C4-2B (cell line): ENCODE measurements around the gene PTPRN.

ENCODE experiments used
- CTCF ChIP-seq: fragments of 450-650 bp; conservative IDR thresholded peaks from 2 replicates; pipeline ENCODE4 v1.5.1; 2017; ENCODE audit warnings: mild to moderate bottlenecking
- ZFX ChIP-seq: fragments of 450-650 bp; IDR thresholded peaks from 2 replicates; pipeline ENCODE4 v1.6.1; 2017

DNA sequence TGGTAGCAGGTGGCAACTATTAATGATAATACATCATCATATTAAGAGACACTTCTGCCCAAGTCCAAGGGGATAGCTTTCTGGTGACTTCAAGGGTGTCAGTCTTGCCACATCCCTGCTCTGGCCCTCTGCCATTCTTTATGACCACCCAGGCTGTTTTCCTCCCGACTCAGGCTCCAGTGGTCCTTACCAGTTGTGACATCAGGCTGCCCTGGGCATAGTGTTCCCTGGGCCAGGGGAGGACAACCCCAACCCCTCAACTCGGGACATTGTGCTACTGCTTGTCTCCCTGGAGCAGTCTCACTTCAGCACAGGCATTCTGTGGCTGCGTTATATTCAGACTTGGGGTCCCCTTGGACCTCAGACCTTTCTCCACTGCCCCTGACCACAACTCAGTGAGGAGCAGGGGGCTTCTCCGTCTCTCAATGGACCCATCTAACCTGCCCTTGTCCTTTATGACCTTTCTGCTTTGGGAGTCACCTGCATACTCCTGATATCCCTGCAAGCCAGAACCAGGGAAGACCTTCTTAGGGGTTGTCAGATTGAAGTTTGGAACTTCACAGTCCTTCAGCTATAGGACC lies 17.2 kb downstream of the PTPRN start:
- TF ChIP-seq CTCF (no peak), ZFX (no peak)
